22Rv1 (cell line): Measurements from ENCODE around the gene HEG1.

Experiments used
- CTCF ChIP-seq: fragments of 450-650 bp; IDR thresholded peaks from 2 replicates; pipeline ENCODE4 v1.5.1; 2017; ENCODE audit warnings: mild to moderate bottlenecking
- ZFX ChIP-seq: fragments of 450-650 bp; IDR thresholded peaks from 2 replicates; pipeline ENCODE4 v1.6.1; 2017; ENCODE audit warnings: antibody characterized with exemption, borderline replicate concordance

DNA sequence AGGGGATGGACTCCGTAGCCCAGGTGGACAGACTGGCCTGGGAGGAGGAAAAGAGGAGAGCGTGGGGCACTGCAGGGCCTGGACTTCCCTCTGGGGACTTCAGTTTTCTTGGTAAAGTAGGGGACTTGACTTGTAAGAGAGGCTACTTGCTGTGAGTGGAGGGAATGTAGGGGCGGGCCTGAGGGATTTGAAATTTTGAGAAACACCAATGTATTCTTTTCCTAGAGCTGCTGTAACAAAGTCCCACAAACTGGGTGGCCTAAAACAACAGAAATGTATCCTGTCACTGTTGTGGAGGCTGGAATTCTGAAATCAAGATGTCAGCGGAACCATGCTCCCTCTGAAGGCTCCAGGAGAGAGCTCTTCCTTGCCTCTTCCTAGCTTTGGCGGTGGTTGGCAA lies 5.8 kb upstream of the HEG1 start:
- TF ChIP-seq CTCF: no peak
- TF ChIP-seq ZFX: no peak
